Femur (tissue), 1 donor: ENCODE results near the gene ZNF575.
"Not testable (repeated sequence)": the region's sequence is repeated elsewhere in the genome, so short reads cannot be mapped to it uniquely, and the experiment has no call there.

Experiments used
- DNase-seq: peaks from one replicate; pipeline ENCODE4 v3.0.0-alpha.2; 2017

The ZNF575 gene

GRCh38 chr19:43545276-43545675 lies 12.3 kb downstream of the ZNF575 start:
- no peak for DNase-seq

- no peak for DNase-seq
Measured at GRCh38 chr19:43545981-43546380, 13.0 kb downstream of the ZNF575 start.

DNA sequence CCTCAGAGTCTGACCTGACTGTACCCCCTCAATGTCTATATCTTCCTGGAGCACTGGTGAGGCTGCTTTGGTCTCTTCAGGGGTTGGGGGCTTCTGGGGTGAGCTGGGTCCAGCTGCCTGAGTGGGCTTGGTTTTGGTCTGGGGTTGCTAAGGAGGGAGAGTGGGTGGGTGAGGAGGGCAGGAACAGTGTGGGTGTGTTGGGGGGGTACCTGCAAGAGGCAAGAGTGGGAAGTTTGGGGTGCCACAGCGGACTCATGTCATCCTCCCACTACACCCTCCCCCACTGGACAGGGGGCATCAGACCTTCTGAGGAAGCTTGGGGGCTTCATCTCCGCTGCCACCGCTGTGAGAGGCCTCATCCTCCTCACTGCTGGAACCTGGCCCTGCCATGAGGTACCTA lies 13.6 kb downstream of the ZNF575 start:
- no peak for DNase-seq

GRCh38 chr19:43547926-43548325 lies 14.9 kb downstream of the ZNF575 start:
- not testable (repeated sequence) for DNase-seq

GRCh38 chr19:43548706-43549105 lies 15.7 kb downstream of the ZNF575 start:
- DNase-seq: no peak

DNA sequence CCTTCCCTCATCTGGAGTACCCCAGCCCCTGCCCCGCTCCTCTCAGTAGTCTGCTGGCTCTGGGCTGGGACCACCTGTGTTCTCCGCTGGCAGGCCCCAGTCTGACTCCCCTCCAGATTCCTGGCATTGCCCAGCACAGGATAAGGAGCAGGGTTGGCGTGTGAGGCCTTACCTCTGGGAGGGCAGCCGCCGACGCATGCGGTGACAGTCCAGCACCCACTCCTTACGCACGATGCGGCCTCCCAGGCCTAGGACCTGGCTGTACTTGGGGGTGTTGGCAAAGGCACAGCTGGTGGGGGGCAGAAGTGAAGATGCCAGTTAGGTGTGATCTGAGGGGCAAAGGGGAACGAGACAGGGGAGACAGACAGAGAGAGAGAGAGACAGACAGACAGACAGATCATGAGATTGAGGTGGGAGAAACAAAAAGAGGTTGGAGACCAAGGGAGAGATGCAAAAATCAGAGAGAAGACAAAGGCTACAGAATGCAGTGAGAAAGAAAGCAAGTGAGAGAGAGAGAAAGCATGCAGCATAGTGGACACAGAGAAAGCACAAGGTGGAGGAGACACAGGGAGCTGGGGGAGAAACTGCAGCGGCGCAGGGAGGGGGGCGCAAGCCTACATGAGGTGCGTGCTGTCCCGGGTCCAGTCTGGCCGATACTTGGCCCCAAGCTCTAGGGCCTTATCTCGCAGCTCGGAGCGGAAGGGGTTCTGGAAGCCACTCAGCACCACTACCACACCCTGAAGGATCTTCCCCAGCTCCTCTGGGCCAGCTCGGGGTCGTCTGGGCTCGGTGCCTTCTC lies 18.6 kb downstream of the ZNF575 start:
- no peak for DNase-seq

DNA sequence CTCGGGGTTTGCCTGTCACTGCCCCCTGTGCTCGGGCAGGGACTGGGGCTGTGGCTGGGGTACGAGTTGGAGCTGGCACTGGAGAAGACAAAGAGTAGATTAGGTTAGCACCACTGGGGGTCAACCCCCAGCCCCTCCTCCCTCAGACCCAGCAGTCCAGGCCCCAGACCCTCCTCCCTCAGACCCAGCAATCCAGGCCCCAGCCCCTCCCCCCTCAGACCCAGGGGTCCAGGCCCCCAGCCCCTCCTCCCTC lies 19.1 kb downstream of the ZNF575 start:
- no peak for DNase-seq

DNA sequence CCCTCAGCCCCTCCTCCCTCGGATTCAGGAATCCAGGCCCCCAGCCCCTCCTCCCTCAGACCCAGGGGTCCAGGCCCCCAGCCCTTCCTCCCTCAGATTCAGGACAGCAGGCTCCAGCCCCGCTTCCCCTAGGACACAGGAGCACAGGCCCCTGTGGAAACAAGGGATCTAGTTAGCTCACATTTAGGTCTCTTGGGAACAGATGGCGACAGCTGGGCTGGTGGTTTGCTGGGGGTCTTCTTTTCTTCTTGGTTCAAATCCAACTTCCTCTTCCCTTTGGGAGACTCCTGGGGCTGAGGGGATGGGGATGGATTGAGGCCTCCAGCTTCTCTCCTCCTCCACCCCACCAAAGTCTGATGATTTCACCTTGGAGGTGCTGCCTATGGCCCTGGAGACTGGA lies 19.6 kb downstream of the ZNF575 start:
- DNase-seq: no peak

DNA sequence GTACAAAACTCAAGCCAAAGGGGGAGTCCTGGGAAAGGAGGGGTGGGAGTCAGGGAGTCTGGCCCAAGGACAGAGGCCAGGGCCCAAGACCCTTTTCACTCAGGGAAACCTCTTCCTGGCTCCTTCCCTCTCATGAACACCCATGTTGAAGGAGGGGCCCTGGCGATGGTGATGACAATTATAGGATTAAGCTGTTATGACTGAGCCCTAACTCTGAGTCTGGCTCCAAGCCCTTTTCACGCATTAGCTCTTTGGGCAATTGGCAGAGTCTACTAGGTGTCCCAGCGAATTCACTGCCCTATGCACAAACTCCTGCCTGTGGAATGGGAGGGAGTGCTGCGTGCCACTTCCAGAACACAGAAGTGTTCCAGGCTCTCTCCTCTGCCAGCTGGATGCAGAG lies 20.7 kb downstream of the ZNF575 start:
- DNase-seq: no peak

DNA sequence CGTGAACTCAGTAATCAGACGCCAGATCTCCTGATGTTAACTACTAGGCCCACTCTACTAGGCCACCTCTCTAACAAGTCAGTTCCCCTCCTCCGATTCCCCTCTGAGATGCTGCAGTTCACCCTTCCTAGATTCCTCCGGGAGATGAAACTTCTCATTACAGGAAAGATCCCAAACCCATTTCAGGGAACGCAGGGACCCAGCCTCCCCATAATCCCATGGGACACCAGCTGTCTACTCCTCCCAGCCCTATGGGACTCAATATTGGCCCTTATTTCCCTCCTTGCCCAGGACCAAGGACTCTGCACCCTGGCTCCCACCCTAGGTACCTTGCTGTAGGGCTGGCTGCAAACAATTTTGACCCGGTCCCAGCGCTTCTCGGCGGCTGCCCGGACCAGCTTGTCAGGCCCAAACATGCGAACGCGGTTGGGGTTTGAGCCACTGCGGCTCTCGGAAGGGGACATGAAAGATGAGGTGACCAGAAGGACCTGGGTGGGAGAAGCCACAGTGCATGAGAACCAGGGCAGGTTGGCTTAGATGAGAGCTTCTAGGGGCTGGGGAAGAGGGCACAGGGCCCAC lies 21.4 kb downstream of the ZNF575 start:
- no peak for DNase-seq

GRCh38 chr19:43555185-43555770 lies 22.3 kb downstream of the ZNF575 start:
- peak; percentile 76 for DNase-seq

DNA sequence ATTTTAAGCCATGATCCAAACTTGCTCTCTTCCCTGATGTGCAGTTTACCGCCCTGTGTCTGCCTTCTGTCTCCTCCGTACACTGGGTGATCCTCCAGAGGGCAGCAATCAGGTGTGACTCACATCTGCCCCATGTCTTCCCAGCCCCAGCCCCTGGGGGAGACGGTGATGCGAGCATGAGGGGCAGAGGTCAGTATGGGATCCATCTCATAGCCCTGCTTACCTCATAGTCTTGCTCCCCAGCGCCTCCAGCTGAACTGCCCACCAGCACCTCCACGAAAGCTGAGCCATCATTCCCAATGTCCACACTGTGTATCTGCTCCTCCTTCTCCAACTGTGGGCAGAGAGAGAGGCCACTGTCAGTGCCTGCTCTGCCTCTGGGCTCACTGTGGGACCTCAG lies 27.7 kb downstream of the ZNF575 start:
- DNase-seq: no peak

- no peak for DNase-seq
Measured at GRCh38 chr19:43561139-43561970, 28.4 kb downstream of the ZNF575 start.

DNA sequence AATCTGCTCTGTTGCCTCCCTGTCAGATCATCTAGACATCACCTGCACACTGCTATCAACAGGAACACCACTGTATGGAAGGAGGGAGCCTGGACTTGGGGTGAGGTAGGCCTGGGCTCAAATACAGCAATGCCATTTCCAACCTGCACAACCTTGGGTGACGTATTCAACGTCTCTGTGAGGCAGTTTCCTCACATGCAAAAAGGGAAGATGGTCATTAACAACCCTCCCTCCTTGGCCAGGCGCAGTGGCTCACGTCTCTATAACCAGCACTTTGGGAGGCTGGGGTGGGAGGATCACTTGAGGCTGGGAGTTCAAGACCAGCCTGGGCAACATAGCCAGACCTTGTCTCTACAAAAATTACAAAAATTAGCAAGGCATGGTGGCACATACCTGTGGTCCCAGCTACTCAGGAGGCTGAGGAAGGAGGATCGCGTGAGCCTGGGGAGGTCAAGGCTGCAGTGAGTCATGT lies 29.3 kb downstream of the ZNF575 start:
- no peak for DNase-seq

DNA sequence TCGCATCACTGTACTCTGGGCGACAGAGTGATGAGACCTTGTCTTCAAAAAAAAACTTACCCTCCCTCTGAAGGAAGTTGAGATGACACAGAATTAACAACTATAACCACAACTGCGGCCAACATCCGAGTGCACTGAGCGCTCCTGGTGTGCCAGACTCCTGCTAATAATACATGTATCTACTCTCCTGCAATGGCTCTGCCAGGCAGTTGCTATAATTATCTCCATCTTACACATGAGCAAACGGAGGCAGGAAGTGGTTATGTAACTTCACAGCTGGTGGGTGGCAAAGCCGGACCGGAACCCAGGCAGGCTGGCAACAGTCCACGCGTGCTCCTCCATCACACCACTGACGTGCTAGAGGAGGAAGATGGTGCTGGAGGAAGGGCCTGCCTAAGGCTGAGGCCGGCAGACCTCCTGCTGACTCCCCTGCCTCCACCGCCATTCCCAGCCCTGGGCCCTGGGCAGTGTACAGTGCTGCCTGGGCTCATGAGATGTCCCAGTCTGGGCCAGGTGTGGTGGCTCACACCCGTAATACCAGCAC lies 29.8 kb downstream of the ZNF575 start:
- DNase-seq: peak; percentile 84

DNA sequence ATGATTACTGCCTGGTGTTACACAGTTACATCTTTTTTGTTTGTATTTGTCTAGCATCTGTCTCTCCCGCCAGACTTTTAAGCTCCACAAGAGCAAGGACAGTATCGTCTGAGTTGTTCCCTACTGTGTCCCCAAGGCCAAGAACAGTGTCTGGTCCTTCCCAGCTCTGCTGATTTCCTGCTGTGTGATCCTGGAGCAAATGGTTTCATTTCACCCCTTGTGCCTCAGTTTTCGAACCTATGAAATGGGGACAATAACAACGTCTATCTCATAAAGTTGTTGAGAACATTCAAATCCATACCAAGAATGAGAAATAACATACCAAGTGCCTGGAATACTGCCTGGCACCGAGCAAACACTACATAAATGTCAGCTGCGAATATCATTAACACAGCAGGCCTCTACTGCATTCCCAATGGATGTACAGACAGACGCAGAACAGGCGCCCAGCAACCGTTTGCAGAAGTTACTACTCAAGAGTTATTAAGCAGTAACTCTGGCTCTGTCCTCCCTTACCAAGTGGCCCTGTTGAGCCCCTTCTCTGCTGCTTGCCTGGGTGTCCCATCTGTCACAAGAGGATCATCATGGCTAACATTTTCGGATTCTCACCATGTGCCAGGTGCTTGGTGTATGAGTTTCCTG lies 30.9 kb downstream of the ZNF575 start:
- no peak for DNase-seq

DNA sequence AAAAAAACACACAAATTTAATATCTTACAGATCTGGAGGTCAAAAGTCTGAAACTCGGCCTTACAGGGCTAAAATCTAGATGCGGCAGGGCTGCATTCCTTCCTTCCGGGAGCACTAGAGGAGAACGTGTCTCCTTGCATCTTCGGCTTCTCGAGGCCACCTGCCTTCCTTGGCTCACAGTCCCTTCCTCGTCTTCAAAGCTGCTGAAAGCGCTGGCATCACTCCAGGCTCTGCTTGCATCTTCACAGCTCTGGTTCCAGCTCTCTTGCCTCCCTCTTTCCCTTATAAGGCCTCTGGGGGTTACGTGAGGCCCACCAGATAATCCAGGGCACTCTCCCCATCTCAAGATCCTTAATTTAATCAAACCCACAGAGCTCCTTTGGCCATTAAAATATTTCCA lies 31.8 kb downstream of the ZNF575 start:
- no peak for DNase-seq

DNA sequence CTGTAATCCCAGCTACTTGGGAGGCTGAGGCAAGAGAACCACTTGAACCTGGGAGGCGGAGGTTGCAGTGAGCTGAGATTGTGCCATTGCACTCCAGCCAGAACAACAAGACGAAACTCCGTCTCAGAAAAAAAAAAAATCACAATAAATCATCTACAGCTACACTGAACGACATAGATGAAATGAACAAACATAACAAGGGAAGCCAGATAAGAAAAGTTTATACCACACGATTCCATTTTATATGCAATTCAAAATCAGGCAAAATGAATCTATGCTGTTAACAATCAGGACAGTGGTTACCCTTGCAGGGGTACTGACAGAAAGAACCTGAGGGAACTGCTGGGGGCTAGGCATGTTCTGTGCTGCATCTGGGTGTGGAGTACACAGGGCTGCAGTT lies 36.7 kb downstream of the ZNF575 start:
- no peak for DNase-seq

- DNase-seq: no peak
Measured at GRCh38 chr19:43570174-43570791, 37.3 kb downstream of the ZNF575 start.

DNA sequence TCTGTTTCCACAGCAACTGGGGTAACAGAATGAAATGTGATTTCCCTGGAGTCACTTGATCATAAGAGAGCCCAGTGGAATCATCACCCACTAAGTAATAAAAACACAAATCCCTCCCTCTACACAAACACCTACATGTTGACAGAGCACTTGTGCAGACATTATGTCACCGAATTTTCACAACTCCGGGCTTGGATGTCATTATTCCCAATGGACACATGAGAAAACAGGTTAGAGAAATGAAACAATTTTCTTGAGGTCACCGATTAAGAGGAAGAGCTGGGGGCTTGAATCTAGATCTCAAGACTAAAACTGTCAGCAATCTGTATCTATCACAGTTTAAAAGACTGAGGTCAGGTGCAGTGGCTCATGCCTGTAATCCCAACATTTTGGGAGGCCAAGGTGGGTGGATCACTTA lies 39.2 kb downstream of the ZNF575 start:
- DNase-seq: no peak

DNA sequence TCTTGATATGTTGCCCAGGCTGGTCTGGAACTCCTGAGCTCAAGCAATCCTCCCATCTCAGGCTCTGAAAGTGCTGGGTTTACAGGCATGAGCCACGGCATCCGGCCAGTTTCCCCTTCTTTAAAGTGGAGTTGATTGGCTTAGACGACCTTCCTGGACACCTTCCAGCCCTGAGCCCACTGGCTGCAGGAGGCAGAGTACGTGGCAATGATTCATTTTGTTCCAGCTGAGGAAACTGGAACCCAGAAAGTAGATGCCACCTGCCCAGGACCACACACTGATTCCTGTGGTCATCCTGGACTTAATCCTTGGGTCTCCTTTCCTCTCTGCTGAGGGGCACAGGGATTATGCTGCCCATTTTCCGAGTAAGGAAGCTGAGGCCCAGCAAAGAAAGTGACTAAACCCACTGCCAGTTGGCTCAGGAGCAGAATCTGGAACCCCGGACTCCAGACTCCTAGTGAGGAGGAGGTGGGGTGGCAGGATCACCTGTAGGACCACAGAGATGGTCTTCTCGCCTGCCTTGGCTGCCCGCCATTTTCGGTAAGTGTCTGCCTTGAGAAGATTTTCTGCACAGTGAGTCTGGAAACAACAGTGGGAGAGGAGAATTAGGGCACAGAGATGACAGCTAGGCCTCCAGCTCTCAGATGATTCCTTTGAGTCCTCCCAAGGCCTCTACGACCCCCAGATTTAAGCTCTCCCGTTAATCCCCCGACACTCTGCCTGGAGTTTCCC lies 41.6 kb downstream of the ZNF575 start:
- DNase-seq: no peak
